Right lung (tissue), 5 donors: Measurements from ENCODE around the gene R3HDML. TPM values are rescaled to one million over a fixed set of nuclear protein-coding genes. Genes with fewer than 3 reads are reported as not detected.

ENCODE experiments used
- DNase-seq, 2 donors: peaks; one replicate each; pipeline ENCODE4 v3.0.0-alpha.2; 2013
- polyA plus RNA-seq, 5 donors: library from polyadenylated mRNA; unstranded; fragments of 120-200 nt; gene quantifications; one replicate each; pipeline versions ENCODE4 v1.2.1 to v1.2.3, GENCODE V29; 2013; ENCODE audit warnings: inconsistent platforms in 1 of 5, low replicate concordance in 1 of 5; ENCODE audit not compliant: insufficient read length in 5 of 5, insufficient read depth in 1 of 5

Gene R3HDML
- polyA plus RNA-seq, 5 donors = 0.09 to 0.17 TPM; not detected in 3

DNA sequence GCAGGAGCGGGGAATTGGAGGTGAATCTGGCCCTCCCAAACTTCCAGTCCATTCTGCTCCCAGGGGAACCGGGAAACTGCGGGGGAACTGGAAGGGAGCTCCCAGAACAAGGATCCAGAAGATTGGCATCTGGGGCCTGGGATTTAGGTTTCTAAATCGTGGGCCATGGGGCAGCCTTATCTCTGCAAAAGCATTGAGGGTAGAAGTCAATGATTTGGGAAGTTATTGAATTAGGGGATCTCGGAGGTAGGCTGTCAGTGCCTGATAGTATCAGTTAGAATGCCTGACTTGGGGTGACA lies 63.8 kb downstream of the R3HDML start:
- no peak for DNase-seq

Other genes starting within 250 kb of the R3HDML start
- gene JPH2, start 149.9 kb upstream of the R3HDML start, polyA plus RNA-seq = 1 to 10 TPM in 4 of 5 donors, under 1 TPM in 1; 0.87 to 4.4 (median 1.4) TPM
- 10 to 100 TPM; 34.0 to 48.1 (median 41.6) TPM for gene OSER1, start 126.3 kb upstream of the R3HDML start, polyA plus RNA-seq
- gene GDAP1L1, start 89.7 kb upstream of the R3HDML start, polyA plus RNA-seq = under 1 TPM; 0.14 to 0.84 (median 0.40) TPM
- 1 to 10 TPM; 7.1 to 9.4 (median 7.8) TPM for gene FITM2, start 25.8 kb upstream of the R3HDML start, polyA plus RNA-seq
- gene HNF4A, start 18.7 kb downstream of the R3HDML start, polyA plus RNA-seq = 1 to 10 TPM in 1 of 5 donors, under 1 TPM in 4; 0.78 to 1.2 (median 0.87) TPM
- 10 to 100 TPM; 10.1 to 12.8 (median 10.4) TPM for gene TTPAL, start 138.8 kb downstream of the R3HDML start, polyA plus RNA-seq
- 10 to 100 TPM; 61.6 to 83.5 (median 73.0) TPM for gene SERINC3, start 185.0 kb downstream of the R3HDML start, polyA plus RNA-seq
- gene PKIG, start 245.5 kb downstream of the R3HDML start, polyA plus RNA-seq = 10 to 100 TPM; 49.1 to 68.5 (median 62.4) TPM